Epidermal melanocyte (primary cell): ENCODE results near the gene S100A3.
"Not testable (repeated sequence)": the region's sequence is repeated elsewhere in the genome, so short reads cannot be mapped to it uniquely, and the experiment has no call there.

Source experiments
- DNase-seq: peaks from one replicate; pipeline ENCODE4 v3.0.0; 2011; ENCODE audit warnings: low spot score; ENCODE audit not compliant: insufficient read length

S100A3 gene

GRCh38 chr1:153569465-153569864, 20.4 kb upstream of the S100A3 start:
- no peak for DNase-seq

- peak; percentile 71 for DNase-seq
Measured at GRCh38 chr1:153568367-153569099, 19.5 kb upstream of the S100A3 start.

- DNase-seq, result no peak
Measured at GRCh38 chr1:153567621-153568366, 18.7 kb upstream of the S100A3 start.

GRCh38 chr1:153566414-153567371, 17.6 kb upstream of the S100A3 start:
- peak; percentile 81 for DNase-seq

- DNase-seq, result no peak
Measured at GRCh38 chr1:153565529-153566374, 16.7 kb upstream of the S100A3 start, which contains the start of gene S100A2. Gene S100A2 (minus strand): TSS chr1:153565844. CDS start chr1:153563877, 1,967 bp downstream.

GRCh38 chr1:153563991-153564390, 14.9 kb upstream of the S100A3 start:
- no peak for DNase-seq

- DNase-seq, result no peak
Measured at GRCh38 chr1:153563483-153563901, 14.4 kb upstream of the S100A3 start.

- DNase-seq, result not testable (repeated sequence)
Measured at GRCh38 chr1:153562021-153562420, 13.0 kb upstream of the S100A3 start.

- DNase-seq, result no peak
Measured at GRCh38 chr1:153561466-153561985, 12.5 kb upstream of the S100A3 start.

GRCh38 chr1:153560771-153561465, 11.9 kb upstream of the S100A3 start:
- DNase-seq, result no peak

- no peak for DNase-seq
Measured at GRCh38 chr1:153560241-153560640, 11.2 kb upstream of the S100A3 start.

- DNase-seq, result no peak
Measured at GRCh38 chr1:153557877-153558276, 8.8 kb upstream of the S100A3 start.

GRCh38 chr1:153556348-153556747, 7.3 kb upstream of the S100A3 start:
- no peak for DNase-seq

GRCh38 chr1:153553830-153554541, 4.9 kb upstream of the S100A3 start:
- no peak for DNase-seq

GRCh38 chr1:153553096-153553495, 4.0 kb upstream of the S100A3 start:
- DNase-seq, result no peak

GRCh38 chr1:153552335-153552734, 3.3 kb upstream of the S100A3 start:
- DNase-seq, result no peak

- DNase-seq, result no peak
Measured at GRCh38 chr1:153550827-153551500, 1.9 kb upstream of the S100A3 start.

- DNase-seq, result no peak
Measured at GRCh38 chr1:153550398-153550758, 1.3 kb upstream of the S100A3 start.
